Effector memory CD4-positive, alpha-beta T cell (primary cell): ENCODE measurements around the gene GPC4.

Experiments
- DNase-seq, 3 donors: peaks; one replicate each; pipeline ENCODE4 v3.0.0-alpha.2; 2020
- H3K27ac ChIP-seq: 2 replicates; pipeline ENCODE4 v1.7.0; 2013; ENCODE audit warnings: mild to moderate bottlenecking, low read length, moderate library complexity; ENCODE audit not compliant: insufficient read depth, poor library complexity, severe bottlenecking
- H3K27me3 ChIP-seq: replicated peaks from 2 replicates; pipeline ENCODE4 v1.7.0; 2013; ENCODE audit warnings: mild to moderate bottlenecking, low read length; ENCODE audit not compliant: insufficient read depth, control insufficient read depth, poor library complexity, severe bottlenecking
- H3K36me3 ChIP-seq: 2 replicates; pipeline ENCODE4 v1.7.0; 2013; ENCODE audit warnings: mild to moderate bottlenecking, low read length, moderate library complexity; ENCODE audit not compliant: control insufficient read depth, insufficient read depth
- H3K4me1 ChIP-seq: 2 replicates; pipeline ENCODE4 v1.7.0; 2013; ENCODE audit warnings: low read length, mild to moderate bottlenecking; ENCODE audit not compliant: control insufficient read depth, insufficient read depth, poor library complexity, severe bottlenecking
- H3K4me3 ChIP-seq: 2 replicates; pipeline ENCODE4 v1.7.0; 2013; ENCODE audit warnings: low read length, low read depth, mild to moderate bottlenecking; ENCODE audit not compliant: insufficient read depth, poor library complexity, severe bottlenecking
- H3K9me3 ChIP-seq: 2 replicates; pipeline ENCODE4 v1.7.0; 2013; ENCODE audit warnings: mild to moderate bottlenecking, low read length, moderate library complexity; ENCODE audit not compliant: control insufficient read depth

Gene GPC4

DNA sequence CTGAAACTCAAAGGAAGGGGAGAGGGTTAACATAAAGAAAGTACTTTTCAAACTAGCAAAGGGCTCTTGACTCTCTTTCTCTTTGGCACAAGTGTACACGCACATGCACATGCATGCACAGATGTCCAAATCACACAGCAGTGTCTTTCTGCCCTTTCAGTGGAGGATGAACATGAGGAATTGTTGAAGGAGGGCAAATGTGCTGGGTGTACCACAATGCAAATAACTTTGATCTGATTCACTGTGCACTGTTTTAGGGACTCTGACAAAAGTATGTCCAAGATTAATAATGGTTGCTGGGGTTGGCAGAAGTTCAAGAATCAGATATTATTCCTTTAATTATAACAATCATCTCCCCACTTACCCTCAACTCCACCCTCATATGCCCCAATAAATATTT, 93.8 kb downstream of the GPC4 start:
- H3K4me3 ChIP-seq = no peak overlapping the region
- no peaks in the 10 kb centered on the region for H3K36me3 ChIP-seq
- H3K4me1 ChIP-seq = no peaks in the 10 kb centered on the region
- H3K27me3 ChIP-seq = no peaks in the 10 kb centered on the region
- H3K27ac ChIP-seq = no peak overlapping the region
- no peak for DNase-seq
- H3K9me3 ChIP-seq = no peaks in the 10 kb centered on the region

GRCh38 chrX:133314281-133314680, 101.0 kb downstream of the GPC4 start:
- Histone ChIP-seq H3K9me3 (no peaks in the 10 kb centered on the region), H3K4me3 (no peak overlapping the region), H3K27ac (no peak overlapping the region), H3K36me3 (no peaks in the 10 kb centered on the region), H3K4me1 (no peaks in the 10 kb centered on the region), H3K27me3 (peaks cover 4% of the 10 kb centered on the region)
- DNase-seq = no peak

- no peaks in the 10 kb centered on the region for H3K4me1 ChIP-seq
- no peaks in the 10 kb centered on the region for H3K36me3 ChIP-seq
- H3K27ac ChIP-seq = no peak overlapping the region
- peaks cover 4% of the 10 kb centered on the region for H3K27me3 ChIP-seq
- H3K4me3 ChIP-seq = no peak overlapping the region
- H3K9me3 ChIP-seq = no peaks in the 10 kb centered on the region
- DNase-seq = no peak
Measured at GRCh38 chrX:133308499-133308897, 106.8 kb downstream of the GPC4 start.

DNA sequence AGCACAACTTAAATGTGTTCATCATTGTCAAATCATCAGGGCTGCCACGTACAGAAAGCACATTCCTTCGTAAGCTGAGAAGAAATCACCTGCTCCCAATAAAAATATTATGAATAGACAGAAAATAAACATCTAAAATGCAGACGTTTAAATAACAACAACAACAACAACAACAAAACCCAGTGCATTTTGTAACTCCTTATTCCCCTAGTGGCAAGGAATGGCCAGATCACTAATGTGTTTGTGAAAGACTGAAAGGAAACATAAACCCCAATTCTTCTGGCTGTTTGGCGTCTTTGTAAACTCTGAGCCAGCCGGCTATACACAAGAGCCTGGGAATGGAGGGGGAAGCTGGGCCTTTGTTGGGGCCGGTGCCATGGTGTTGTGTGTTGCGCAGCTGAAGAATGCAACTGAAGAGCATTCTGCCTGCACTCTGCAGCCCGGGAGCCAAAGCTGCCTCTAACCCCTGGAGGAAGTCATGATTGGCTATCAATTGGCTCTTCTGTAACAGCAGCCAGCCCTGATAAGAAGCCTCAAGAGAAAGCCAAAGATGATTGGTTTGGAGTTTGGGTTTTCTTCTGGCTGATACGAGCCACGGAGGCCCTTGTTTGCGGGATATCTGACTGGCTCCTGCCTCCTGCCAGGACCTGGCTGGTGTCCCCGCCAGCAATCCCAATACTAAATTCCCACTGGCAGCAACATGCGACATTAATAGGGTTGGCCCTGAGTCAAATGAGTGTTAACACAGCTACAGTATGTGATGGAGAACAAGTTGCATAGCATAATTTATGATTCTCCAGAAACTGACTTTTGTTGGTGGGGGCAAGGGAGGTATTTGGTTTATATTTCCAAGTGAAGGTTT, 107.4 kb downstream of the GPC4 start:
- no peak overlapping the region for H3K27ac ChIP-seq
- H3K4me1 ChIP-seq = no peaks in the 10 kb centered on the region
- no peak overlapping the region for H3K4me3 ChIP-seq
- no peaks in the 10 kb centered on the region for H3K36me3 ChIP-seq
- no peak for DNase-seq
- no peaks in the 10 kb centered on the region for H3K9me3 ChIP-seq
- peaks cover 4% of the 10 kb centered on the region for H3K27me3 ChIP-seq

- Histone ChIP-seq H3K9me3 (no peaks in the 10 kb centered on the region), H3K4me3 (no peak overlapping the region), H3K27me3 (peaks cover 4% of the 10 kb centered on the region), H3K36me3 (no peaks in the 10 kb centered on the region), H3K4me1 (no peaks in the 10 kb centered on the region), H3K27ac (no peak overlapping the region)
- no peak for DNase-seq
Measured at GRCh38 chrX:133307094-133307493, 108.2 kb downstream of the GPC4 start.

- no peaks in the 10 kb centered on the region for H3K9me3 ChIP-seq
- H3K27ac ChIP-seq = no peak overlapping the region
- peaks cover 4% of the 10 kb centered on the region for H3K27me3 ChIP-seq
- no peaks in the 10 kb centered on the region for H3K36me3 ChIP-seq
- DNase-seq = no peak
- no peak overlapping the region for H3K4me3 ChIP-seq
- no peaks in the 10 kb centered on the region for H3K4me1 ChIP-seq
Measured at GRCh38 chrX:133306316-133306715, 109.0 kb downstream of the GPC4 start.

GRCh38 chrX:133305348-133305747, 109.9 kb downstream of the GPC4 start:
- H3K27me3 ChIP-seq = peaks cover 4% of the 10 kb centered on the region
- H3K4me3 ChIP-seq = no peak overlapping the region
- no peak overlapping the region for H3K27ac ChIP-seq
- no peak for DNase-seq
- H3K9me3 ChIP-seq = no peaks in the 10 kb centered on the region
- H3K36me3 ChIP-seq = no peaks in the 10 kb centered on the region
- H3K4me1 ChIP-seq = no peaks in the 10 kb centered on the region

GRCh38 chrX:133302775-133303445, 112.4 kb downstream of the GPC4 start:
- no peaks in the 10 kb centered on the region for H3K4me1 ChIP-seq
- no peak for DNase-seq
- H3K27ac ChIP-seq = no peak overlapping the region
- H3K4me3 ChIP-seq = no peak overlapping the region
- H3K27me3 ChIP-seq = no peaks in the 10 kb centered on the region
- no peaks in the 10 kb centered on the region for H3K36me3 ChIP-seq
- no peaks in the 10 kb centered on the region for H3K9me3 ChIP-seq

DNA sequence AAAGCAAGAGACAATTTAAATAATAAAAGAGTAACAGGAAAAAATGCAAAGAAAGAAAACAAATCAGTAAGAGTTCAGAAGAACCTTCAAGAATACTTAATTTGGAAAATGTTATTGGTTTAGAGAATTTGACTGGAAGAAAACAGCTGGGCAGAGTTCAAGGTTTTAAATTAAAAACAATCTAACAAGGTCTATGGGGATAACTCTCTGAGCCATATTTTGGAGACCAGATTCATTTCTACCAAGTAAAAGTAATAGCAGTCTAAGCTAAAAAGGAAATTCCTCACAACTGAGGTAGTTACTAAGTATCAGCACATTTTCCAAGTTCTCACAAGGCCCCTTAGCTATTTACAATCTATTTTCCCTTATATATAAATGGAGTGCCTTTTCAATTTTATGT, 114.7 kb downstream of the GPC4 start:
- Histone ChIP-seq H3K27ac (no peak overlapping the region), H3K9me3 (no peaks in the 10 kb centered on the region), H3K4me1 (no peaks in the 10 kb centered on the region), H3K36me3 (no peaks in the 10 kb centered on the region), H3K27me3 (no peaks in the 10 kb centered on the region), H3K4me3 (no peak overlapping the region)
- DNase-seq = no peak

DNA sequence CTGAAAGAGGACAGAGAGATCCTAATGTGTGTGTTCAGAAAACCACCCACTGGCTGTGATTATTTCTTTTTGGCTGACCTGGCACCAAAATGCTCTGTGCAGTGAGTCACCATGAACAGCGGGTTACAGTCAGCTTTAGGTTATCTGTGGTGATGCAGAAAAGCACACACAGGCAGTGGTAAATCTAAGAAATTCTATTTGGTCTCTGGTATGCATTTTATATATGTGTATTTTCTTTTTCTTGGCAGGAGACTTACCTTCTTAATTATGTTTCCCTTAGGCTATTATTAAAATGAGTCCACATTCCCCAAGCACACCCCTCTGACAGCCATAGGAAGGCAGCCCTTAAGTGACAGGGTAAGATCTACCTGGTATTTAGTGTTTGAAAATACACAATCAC, 118.0 kb downstream of the GPC4 start:
- no peak for DNase-seq
- Histone ChIP-seq H3K4me1 (no peaks in the 10 kb centered on the region), H3K4me3 (no peak overlapping the region), H3K27me3 (no peaks in the 10 kb centered on the region), H3K36me3 (no peaks in the 10 kb centered on the region), H3K27ac (no peak overlapping the region), H3K9me3 (no peaks in the 10 kb centered on the region)
